ENCODE results near the gene RMP24.
"Not testable (repeated sequence)": the region's sequence is repeated elsewhere in the genome, so short reads cannot be mapped to it uniquely, and the experiment has no call there.

Gene RMP24

GRCh38 chr18:35993013-35993412 is 20.5 kb downstream of the RMP24 start:
- WGBS = 95% methylated on average over 6 of the region's 6 CpGs
- Histone ChIP-seq H3K4me1 (ENCODE audit: control insufficient read depth, insufficient read depth, low read length) (no peaks in the 10 kb centered on the region), H3K27ac (ENCODE audit: low read length) (no peak overlapping the region), H3K9me3 (ENCODE audit: control insufficient read depth, low read length) (no peaks in the 10 kb centered on the region), H3K4me3 (ENCODE audit: low read length) (no peak overlapping the region), H3K27me3 (ENCODE audit: control insufficient read depth, insufficient read depth) (no peaks in the 10 kb centered on the region)
- no peak for ATAC-seq
- intact Hi-C loops (cut with DNase I) = no loop called here
- DNase-seq = no peak

DNA sequence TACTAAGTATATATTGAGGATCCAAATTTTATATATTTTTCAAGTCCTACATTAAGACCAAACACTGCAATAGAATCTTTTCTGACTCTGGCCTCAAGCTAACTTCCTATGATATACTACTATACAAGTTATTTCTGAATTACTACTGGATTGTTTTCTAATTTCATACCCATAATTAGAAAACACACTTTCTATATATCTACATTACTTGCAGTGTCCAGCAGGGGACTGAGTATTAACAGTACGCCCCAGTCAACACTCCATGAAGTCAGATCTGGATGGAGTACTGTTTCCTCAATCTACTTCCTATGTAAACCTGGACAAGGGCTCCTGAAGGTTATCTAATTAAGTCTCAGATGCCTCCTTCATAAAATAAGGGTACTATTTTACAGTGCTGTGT is 26.5 kb downstream of the RMP24 start:
- Histone ChIP-seq H3K9me3 (ENCODE audit: control insufficient read depth, low read length) (no peaks in the 10 kb centered on the region), H3K4me1 (ENCODE audit: control insufficient read depth, insufficient read depth, low read length) (no peaks in the 10 kb centered on the region), H3K27me3 (ENCODE audit: control insufficient read depth, insufficient read depth) (no peaks in the 10 kb centered on the region), H3K27ac (ENCODE audit: low read length) (no peak overlapping the region), H3K4me3 (ENCODE audit: low read length) (no peak overlapping the region)
- no peak for DNase-seq
- no peak for ATAC-seq
- intact Hi-C loops (cut with DNase I) = no loop called here
- WGBS = 66% methylated on average over 1 of the region's 1 CpG

DNA sequence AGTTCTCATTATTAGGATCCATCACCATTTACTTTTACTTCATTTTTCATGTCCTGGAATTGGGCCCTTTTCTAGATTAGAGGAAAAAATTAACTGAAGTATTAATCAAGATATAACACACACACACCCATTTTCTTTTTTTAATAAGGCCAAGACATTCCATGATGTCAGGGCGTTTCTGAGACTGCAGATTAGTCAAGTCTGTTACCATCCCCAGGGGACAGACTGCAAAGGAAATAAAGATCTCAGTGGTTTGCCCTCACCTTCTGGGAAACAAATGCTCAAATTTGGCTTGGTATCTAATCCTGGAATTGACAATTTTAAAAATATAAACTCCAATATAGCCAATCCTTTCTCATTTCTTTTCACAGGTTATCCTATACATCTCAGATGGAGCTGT is 27.4 kb downstream of the RMP24 start:
- no peak overlapping the region for H3K27ac ChIP-seq (ENCODE audit: low read length)
- 38% methylated on average over 1 of the region's 1 CpG for WGBS
- DNase-seq (no peak), ATAC-seq (no peak)
- H3K4me3 ChIP-seq (ENCODE audit: low read length) = no peak overlapping the region
- no peaks in the 10 kb centered on the region for H3K9me3 ChIP-seq (ENCODE audit: control insufficient read depth, low read length)
- H3K4me1 ChIP-seq (ENCODE audit: control insufficient read depth, insufficient read depth, low read length) = no peaks in the 10 kb centered on the region
- intact Hi-C loops (cut with DNase I) = no loop called here
- no peaks in the 10 kb centered on the region for H3K27me3 ChIP-seq (ENCODE audit: control insufficient read depth, insufficient read depth)

DNA sequence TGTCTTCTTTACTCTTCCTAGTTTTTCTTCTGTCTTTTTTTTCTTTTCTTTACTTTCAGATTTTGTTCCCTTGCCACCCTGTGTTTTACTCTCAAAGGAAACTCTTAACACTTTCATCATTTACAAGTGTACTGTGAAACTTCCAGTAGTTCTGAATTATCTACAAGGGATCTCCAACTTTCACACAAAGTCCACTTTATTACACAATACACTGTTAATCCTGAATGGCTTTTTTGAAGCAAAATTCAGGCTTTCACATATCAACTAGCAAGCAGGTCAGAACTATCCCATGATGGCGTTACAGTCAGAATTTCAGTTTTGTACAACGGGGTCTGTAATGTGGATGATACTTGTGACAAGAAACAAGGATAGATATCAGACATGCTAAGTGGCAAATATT is 34.5 kb downstream of the RMP24 start:
- no peaks in the 10 kb centered on the region for H3K27me3 ChIP-seq (ENCODE audit: control insufficient read depth, insufficient read depth)
- 97% methylated on average over 2 of the region's 2 CpGs for WGBS
- H3K4me1 ChIP-seq (ENCODE audit: control insufficient read depth, insufficient read depth, low read length) = no peaks in the 10 kb centered on the region
- H3K27ac ChIP-seq (ENCODE audit: low read length) = no peak overlapping the region
- no peak for DNase-seq
- ATAC-seq = no peak
- H3K9me3 ChIP-seq (ENCODE audit: control insufficient read depth, low read length) = no peaks in the 10 kb centered on the region
- H3K4me3 ChIP-seq (ENCODE audit: low read length) = no peak overlapping the region
- intact Hi-C loops (cut with DNase I) = no loop called here

- WGBS = 72% methylated on average over 3 of the region's 3 CpGs
- intact Hi-C loops (cut with DNase I) = no loop called here
- DNase-seq (no peak), ATAC-seq (no peak)
- no peaks in the 10 kb centered on the region for H3K27me3 ChIP-seq (ENCODE audit: control insufficient read depth, insufficient read depth)
- no peaks in the 10 kb centered on the region for H3K9me3 ChIP-seq (ENCODE audit: control insufficient read depth, low read length)
- H3K27ac ChIP-seq (ENCODE audit: low read length) = no peak overlapping the region
- no peaks in the 10 kb centered on the region for H3K4me1 ChIP-seq (ENCODE audit: control insufficient read depth, insufficient read depth, low read length)
- no peak overlapping the region for H3K4me3 ChIP-seq (ENCODE audit: low read length)
Observed at GRCh38 chr18:36009214-36009613, 36.7 kb downstream of the RMP24 start.

GRCh38 chr18:36012891-36013290 is 40.4 kb downstream of the RMP24 start:
- ATAC-seq (no peak), DNase-seq (no peak)
- no peak overlapping the region for H3K27ac ChIP-seq (ENCODE audit: low read length)
- no peaks in the 10 kb centered on the region for H3K9me3 ChIP-seq (ENCODE audit: control insufficient read depth, low read length)
- no peaks in the 10 kb centered on the region for H3K27me3 ChIP-seq (ENCODE audit: control insufficient read depth, insufficient read depth)
- 95% methylated on average over 2 of the region's 2 CpGs for WGBS
- H3K4me3 ChIP-seq (ENCODE audit: low read length) = no peak overlapping the region
- intact Hi-C loops (cut with DNase I) = loop anchor here in 1 of 4 donors (10.0 kb wide), 1 partner anchor 272 kb away; no protein-coding TSS in a partner anchor
- H3K4me1 ChIP-seq (ENCODE audit: control insufficient read depth, insufficient read depth, low read length) = no peaks in the 10 kb centered on the region

DNA sequence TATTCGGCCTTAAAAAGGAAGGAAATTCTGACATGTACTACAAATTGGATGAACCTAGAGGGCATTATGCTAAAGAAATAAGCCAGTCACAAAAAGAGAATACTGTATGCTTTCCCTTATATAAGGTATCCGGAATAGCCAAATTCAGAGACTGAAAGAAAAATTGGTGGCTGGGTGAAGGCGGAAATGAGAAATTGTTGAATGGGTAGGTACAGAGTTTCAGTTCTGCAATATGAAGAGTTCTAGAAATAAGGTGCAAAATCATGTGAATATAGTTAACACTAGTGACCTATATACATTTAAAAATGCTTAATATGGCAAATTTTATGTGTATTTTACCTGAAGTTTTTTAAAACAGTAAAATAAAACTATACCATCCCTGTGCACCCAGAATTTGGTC is 43.1 kb downstream of the RMP24 start:
- ATAC-seq = no peak
- H3K4me1 ChIP-seq (ENCODE audit: control insufficient read depth, insufficient read depth, low read length) = no peaks in the 10 kb centered on the region
- WGBS = 92% methylated on average over 3 of the region's 3 CpGs
- intact Hi-C loops (cut with DNase I) = loop anchor here in 3 of 4 donors (5.0 to 10.0 kb wide), 3 partner anchors 117 to 269 kb away; no protein-coding TSS in a partner anchor
- H3K27ac ChIP-seq (ENCODE audit: low read length) = no peak overlapping the region
- no peaks in the 10 kb centered on the region for H3K9me3 ChIP-seq (ENCODE audit: control insufficient read depth, low read length)
- H3K27me3 ChIP-seq (ENCODE audit: control insufficient read depth, insufficient read depth) = no peaks in the 10 kb centered on the region
- DNase-seq = no peak
- H3K4me3 ChIP-seq (ENCODE audit: low read length) = no peak overlapping the region

DNA sequence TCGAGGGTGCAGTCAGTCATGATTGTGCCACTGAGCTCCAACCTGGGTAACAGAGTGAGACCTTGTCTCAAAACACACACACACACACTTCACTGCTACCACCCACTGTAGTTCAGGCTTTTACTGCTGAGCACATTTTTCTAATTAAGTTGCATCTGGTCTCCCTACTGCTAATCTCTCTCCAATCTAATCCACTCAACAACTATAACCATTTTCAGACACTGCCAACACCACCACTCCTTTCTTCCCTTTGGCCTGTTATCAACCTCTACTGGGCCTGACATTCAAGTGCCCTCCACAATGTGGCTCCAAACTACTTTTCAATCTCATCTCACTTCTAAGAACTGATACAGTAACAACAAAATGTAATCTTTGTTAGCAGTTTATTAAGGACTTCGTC is 44.8 kb downstream of the RMP24 start:
- intact Hi-C loops (cut with DNase I) = loop anchor here in 3 of 4 donors (5.0 to 10.0 kb wide), 3 partner anchors 115 to 268 kb away; no protein-coding TSS in a partner anchor
- Histone ChIP-seq H3K27ac (ENCODE audit: low read length) (no peak overlapping the region), H3K4me3 (ENCODE audit: low read length) (no peak overlapping the region), H3K27me3 (ENCODE audit: control insufficient read depth, insufficient read depth) (no peaks in the 10 kb centered on the region), H3K4me1 (ENCODE audit: control insufficient read depth, insufficient read depth, low read length) (no peaks in the 10 kb centered on the region), H3K9me3 (ENCODE audit: control insufficient read depth, low read length) (no peaks in the 10 kb centered on the region)
- ATAC-seq (no peak), DNase-seq (no peak)
- WGBS = 78% methylated on average over 2 of the region's 2 CpGs

DNA sequence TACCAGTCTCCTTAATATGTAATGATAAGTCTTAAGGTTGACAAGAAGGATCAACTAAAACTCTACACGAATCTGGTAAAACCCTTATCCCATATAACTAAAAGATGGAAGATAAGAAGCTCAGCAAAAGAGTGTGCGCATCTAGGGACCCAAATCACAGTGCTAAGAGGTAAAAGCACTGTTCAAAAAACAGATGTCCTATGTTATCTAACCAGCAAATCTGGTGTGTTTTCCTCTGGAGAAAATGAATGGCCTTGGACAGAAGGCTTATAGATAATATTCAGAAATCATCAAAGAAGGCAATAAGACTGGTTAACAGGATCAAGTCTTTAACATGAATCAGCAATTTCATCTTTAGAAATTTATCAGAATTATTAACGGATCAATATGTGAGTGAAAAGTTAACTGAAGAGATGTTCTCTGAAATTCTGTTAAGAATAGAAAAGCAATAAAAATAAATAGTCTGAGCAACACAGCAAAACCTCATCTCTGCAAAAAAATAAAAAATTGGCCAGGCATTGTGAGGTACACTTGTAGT is 47.8 kb downstream of the RMP24 start:
- ATAC-seq = no peak
- H3K27me3 ChIP-seq (ENCODE audit: control insufficient read depth, insufficient read depth) = no peaks in the 10 kb centered on the region
- DNase-seq = no peak
- intact Hi-C loops (cut with DNase I) = no loop called here
- no peak overlapping the region for H3K4me3 ChIP-seq (ENCODE audit: low read length)
- no peaks in the 10 kb centered on the region for H3K4me1 ChIP-seq (ENCODE audit: control insufficient read depth, insufficient read depth, low read length)
- 91% methylated on average over 3 of the region's 3 CpGs for WGBS
- no peaks in the 10 kb centered on the region for H3K9me3 ChIP-seq (ENCODE audit: control insufficient read depth, low read length)
- H3K27ac ChIP-seq (ENCODE audit: low read length) = no peak overlapping the region

GRCh38 chr18:36023336-36023735 is 50.9 kb downstream of the RMP24 start:
- intact Hi-C loops (cut with DNase I) = no loop called here
- 91% methylated on average over 1 of the region's 1 CpG for WGBS
- DNase-seq = no peak

DNA sequence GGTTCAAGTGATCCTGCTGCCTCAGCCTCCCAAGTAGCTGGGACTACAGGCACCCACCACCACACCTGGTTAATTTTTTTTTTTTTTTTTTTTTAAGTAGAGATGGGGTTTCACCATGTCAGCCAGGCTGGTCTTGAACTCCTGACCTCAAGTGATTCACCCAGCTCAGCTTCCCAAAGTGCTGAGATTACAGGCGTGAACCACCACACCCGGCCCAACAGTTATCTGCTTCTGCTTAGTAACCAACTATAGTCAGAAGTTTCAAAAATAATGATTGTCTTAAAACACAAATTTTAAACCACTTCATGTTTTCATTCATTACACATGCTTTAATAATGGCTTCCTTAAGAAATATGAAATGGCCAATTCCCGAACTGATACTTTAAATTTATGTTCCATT is 51.8 kb downstream of the RMP24 start:
- H3K27me3 ChIP-seq (ENCODE audit: control insufficient read depth, insufficient read depth); intact Hi-C loops (cut with DNase I); H3K4me1 ChIP-seq (ENCODE audit: control insufficient read depth, insufficient read depth, low read length); H3K27ac ChIP-seq (ENCODE audit: low read length); H3K4me3 ChIP-seq (ENCODE audit: low read length); H3K9me3 ChIP-seq (ENCODE audit: control insufficient read depth, low read length); DNase-seq; ATAC-seq: not testable (repeated sequence)
- 88% methylated on average over 3 of the region's 3 CpGs for WGBS

More at GRCh38 chr18:36023336-36023735, 50.9 kb downstream of the RMP24 start:
- Histone ChIP-seq H3K4me3 (ENCODE audit: low read length) (no peak overlapping the region), H3K9me3 (ENCODE audit: control insufficient read depth, low read length) (no peaks in the 10 kb centered on the region), H3K27me3 (ENCODE audit: control insufficient read depth, insufficient read depth) (no peaks in the 10 kb centered on the region), H3K27ac (ENCODE audit: low read length) (no peak overlapping the region), H3K4me1 (ENCODE audit: control insufficient read depth, insufficient read depth, low read length) (no peaks in the 10 kb centered on the region)
- no peak for ATAC-seq

GRCh38 chr18:36025025-36025424 is 52.5 kb downstream of the RMP24 start:
- WGBS = 46% methylated on average over 1 of the region's 1 CpG

More at GRCh38 chr18:36025025-36025424, 52.5 kb downstream of the RMP24 start:
- Histone ChIP-seq H3K4me1 (ENCODE audit: control insufficient read depth, insufficient read depth, low read length) (no peaks in the 10 kb centered on the region), H3K9me3 (ENCODE audit: control insufficient read depth, low read length) (no peaks in the 10 kb centered on the region), H3K4me3 (ENCODE audit: low read length) (no peak overlapping the region), H3K27ac (ENCODE audit: low read length) (no peak overlapping the region), H3K27me3 (ENCODE audit: control insufficient read depth, insufficient read depth) (no peaks in the 10 kb centered on the region)
- DNase-seq (no peak), ATAC-seq (no peak)
- intact Hi-C loops (cut with DNase I) = no loop called here
